GM12892 (cell line): Measurements from ENCODE around the gene DCLK1.

ENCODE experiments used
- POLR2A ChIP-seq: IDR thresholded peaks from 2 replicates; pipeline ENCODE4 v1.6.1; 2011; ENCODE audit warnings: low read depth, low read length, control low read depth
- TAF1 ChIP-seq: IDR thresholded peaks from 2 replicates; pipeline ENCODE4 v1.6.1; 2011; ENCODE audit warnings: low read depth, mild to moderate bottlenecking, control low read depth, low read length, borderline replicate concordance

GRCh38 chr13:35793823-35794222 lies 337.4 kb downstream of the DCLK1 start:
- TF ChIP-seq POLR2A (no peak), TAF1 (no peak)
